Kidney epithelial cell (primary cell): ENCODE measurements around the gene IGFBP7. TPM values are rescaled to one million over a fixed set of nuclear protein-coding genes. Genes with fewer than 3 reads are reported as not detected.

Source experiments
- DNase-seq: peaks from one replicate; pipeline ENCODE4 v3.0.0-alpha.2; 2010; ENCODE audit warnings: low read depth
- H3K27me3 ChIP-seq: 2 replicates; pipeline ENCODE4 v1.6.0; 2011; ENCODE audit warnings: low read length; ENCODE audit not compliant: control insufficient read depth, insufficient read depth
- H3K36me3 ChIP-seq: 2 replicates; pipeline ENCODE4 v1.5.1; 2011; ENCODE audit warnings: low read length; ENCODE audit not compliant: control insufficient read depth, insufficient read depth
- H3K4me3 ChIP-seq: 2 replicates; pipeline ENCODE4 v1.5.1; 2011; ENCODE audit warnings: low read depth, mild to moderate bottlenecking, control low read depth, low read length
- total RNA-seq: library from RNA; depleted of rRNA; stranded (reverse); fragments of >200 nt; gene quantifications from 2 replicates; pipeline ENCODE4 v1.2.3, GENCODE V29; 2015
- TF ChIP-seq, protein P1 (sequence below): IDR thresholded peaks from 2 replicates; pipeline ENCODE4 v1.5.1; 2011; ENCODE audit warnings: mild to moderate bottlenecking, moderate library complexity, low read length, control low read depth, inconsistent platforms; ENCODE audit not compliant: insufficient read depth, poor library complexity, severe bottlenecking

IGFBP7 gene
- total RNA-seq, 1 donor from 2014 or later: 1,134 TPM

DNA sequence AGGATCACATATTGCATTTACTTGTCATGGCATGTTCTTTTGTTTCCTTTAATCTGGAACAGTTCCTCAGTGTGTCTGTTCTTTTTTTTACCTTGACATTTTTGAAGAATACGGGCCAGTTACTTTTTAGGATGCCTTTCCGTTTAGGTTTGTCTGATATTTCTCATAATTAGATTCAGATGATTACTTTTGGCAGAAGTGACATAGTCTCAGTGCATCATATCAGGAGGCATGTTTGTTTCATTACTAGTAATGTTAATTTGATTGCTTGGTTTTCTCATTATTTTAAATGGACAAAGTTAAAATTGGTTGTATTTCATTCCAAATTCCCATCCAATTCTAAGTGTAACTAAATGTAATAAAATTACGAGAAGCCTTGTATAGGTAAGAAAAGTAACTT, 123.2 kb downstream of the IGFBP7 start:
- Histone ChIP-seq H3K36me3 (no peaks in the 10 kb centered on the region), H3K4me3 (no peak overlapping the region), H3K27me3 (no peaks in the 10 kb centered on the region)
- TF ChIP-seq, protein P1, sequence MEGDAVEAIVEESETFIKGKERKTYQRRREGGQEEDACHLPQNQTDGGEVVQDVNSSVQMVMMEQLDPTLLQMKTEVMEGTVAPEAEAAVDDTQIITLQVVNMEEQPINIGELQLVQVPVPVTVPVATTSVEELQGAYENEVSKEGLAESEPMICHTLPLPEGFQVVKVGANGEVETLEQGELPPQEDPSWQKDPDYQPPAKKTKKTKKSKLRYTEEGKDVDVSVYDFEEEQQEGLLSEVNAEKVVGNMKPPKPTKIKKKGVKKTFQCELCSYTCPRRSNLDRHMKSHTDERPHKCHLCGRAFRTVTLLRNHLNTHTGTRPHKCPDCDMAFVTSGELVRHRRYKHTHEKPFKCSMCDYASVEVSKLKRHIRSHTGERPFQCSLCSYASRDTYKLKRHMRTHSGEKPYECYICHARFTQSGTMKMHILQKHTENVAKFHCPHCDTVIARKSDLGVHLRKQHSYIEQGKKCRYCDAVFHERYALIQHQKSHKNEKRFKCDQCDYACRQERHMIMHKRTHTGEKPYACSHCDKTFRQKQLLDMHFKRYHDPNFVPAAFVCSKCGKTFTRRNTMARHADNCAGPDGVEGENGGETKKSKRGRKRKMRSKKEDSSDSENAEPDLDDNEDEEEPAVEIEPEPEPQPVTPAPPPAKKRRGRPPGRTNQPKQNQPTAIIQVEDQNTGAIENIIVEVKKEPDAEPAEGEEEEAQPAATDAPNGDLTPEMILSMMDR: no peak
- DNase-seq: no peak

DNA sequence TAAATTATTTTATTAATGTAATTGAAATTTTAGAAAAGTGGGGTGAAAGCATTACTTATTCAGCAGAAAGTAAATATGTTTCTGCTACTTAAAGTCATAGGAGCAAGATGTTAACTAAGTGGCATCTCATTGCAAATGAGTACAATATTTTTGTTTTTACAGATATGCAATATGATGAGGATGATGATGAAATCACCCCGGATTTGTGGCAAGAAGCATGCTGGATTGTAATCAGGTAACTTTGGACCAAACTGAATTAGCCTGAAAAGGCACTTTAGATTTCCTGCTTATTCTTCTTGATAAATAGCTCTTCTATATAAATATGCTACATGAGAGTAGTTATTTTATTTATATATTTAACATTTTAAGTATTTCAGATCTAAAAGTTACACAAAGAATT, 124.0 kb downstream of the IGFBP7 start:
- H3K36me3 ChIP-seq: no peaks in the 10 kb centered on the region
- H3K27me3 ChIP-seq: no peaks in the 10 kb centered on the region
- TF ChIP-seq, protein P1: no peak
- no peak for DNase-seq
- H3K4me3 ChIP-seq: no peak overlapping the region

DNA sequence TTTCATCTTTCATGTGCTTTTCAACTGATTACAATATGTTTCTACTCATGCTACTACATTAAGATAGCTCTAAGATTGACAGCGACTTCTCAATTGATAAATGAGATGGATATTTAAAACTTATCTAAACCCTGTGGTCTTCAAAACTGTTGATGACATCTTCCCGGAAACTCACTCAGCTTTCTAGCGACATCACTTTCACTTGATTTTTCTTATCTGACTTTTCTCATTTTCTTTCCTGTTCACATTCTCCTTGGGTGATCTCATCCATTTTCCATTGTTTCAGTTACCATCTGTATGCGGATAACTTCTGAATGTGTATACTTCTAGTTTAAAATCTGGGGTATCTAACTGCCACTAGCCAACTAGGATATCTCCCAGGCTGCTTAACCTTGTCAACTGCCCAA, 128.4 kb downstream of the IGFBP7 start:
- DNase-seq: peak; percentile 44
- H3K4me3 ChIP-seq: no peak overlapping the region

More for the DNA sequence above, 128.4 kb downstream of the IGFBP7 start:
- TF ChIP-seq, protein P1: no peak
- Histone ChIP-seq H3K27me3 (no peaks in the 10 kb centered on the region), H3K36me3 (no peaks in the 10 kb centered on the region)

Other genes starting within 250 kb of the IGFBP7 start
- gene REST, start 202.5 kb downstream of the IGFBP7 start, total RNA-seq: 40.7 and 46.0 TPM in 2 replicates
- 25.1 and 27.3 TPM in 2 replicates for gene NOA1, start 132.8 kb downstream of the IGFBP7 start, total RNA-seq
- gene POLR2B, start 131.5 kb downstream of the IGFBP7 start, total RNA-seq: 84.5 and 124 TPM in 2 replicates